Measurements from ENCODE around the gene ITGAD. TPM values are rescaled to one million over a fixed set of nuclear protein-coding genes. Genes with fewer than 3 reads are reported as not detected.

The ITGAD gene
- total RNA-seq, 1 donor from 2014 or later, result 0.07 TPM

- TF ChIP-seq, protein P1, sequence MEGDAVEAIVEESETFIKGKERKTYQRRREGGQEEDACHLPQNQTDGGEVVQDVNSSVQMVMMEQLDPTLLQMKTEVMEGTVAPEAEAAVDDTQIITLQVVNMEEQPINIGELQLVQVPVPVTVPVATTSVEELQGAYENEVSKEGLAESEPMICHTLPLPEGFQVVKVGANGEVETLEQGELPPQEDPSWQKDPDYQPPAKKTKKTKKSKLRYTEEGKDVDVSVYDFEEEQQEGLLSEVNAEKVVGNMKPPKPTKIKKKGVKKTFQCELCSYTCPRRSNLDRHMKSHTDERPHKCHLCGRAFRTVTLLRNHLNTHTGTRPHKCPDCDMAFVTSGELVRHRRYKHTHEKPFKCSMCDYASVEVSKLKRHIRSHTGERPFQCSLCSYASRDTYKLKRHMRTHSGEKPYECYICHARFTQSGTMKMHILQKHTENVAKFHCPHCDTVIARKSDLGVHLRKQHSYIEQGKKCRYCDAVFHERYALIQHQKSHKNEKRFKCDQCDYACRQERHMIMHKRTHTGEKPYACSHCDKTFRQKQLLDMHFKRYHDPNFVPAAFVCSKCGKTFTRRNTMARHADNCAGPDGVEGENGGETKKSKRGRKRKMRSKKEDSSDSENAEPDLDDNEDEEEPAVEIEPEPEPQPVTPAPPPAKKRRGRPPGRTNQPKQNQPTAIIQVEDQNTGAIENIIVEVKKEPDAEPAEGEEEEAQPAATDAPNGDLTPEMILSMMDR (IDR thresholded peaks at IDR 0.05), result no peak
- Mint-ChIP-seq H3K36me3 (ENCODE audit: low read depth) (no peaks in the 10 kb centered on the region), H3K9me3 (no peaks in the 10 kb centered on the region), H3K27ac (no peak overlapping the region), H3K27me3 (peaks cover 15% of the 10 kb centered on the region), H3K4me1 (peaks cover 7% of the 10 kb centered on the region), H3K4me3 (no peak overlapping the region)
- CTCF ChIA-PET, result interaction anchor here (1.7 kb wide), 1 partner anchor 8 kb away, joined by 5 read pairs; no protein-coding TSS in a partner anchor
- POLR2A ChIA-PET, result no interaction called here
- no peak for ATAC-seq (ENCODE audit: low read depth)
- intact Hi-C loops (cut with micrococcal nuclease), result no loop called here
- no peak for DNase-seq
These were observed 2.6 kb upstream of the ITGAD start for GRCh38 chr16:31390504-31391041.

DNA sequence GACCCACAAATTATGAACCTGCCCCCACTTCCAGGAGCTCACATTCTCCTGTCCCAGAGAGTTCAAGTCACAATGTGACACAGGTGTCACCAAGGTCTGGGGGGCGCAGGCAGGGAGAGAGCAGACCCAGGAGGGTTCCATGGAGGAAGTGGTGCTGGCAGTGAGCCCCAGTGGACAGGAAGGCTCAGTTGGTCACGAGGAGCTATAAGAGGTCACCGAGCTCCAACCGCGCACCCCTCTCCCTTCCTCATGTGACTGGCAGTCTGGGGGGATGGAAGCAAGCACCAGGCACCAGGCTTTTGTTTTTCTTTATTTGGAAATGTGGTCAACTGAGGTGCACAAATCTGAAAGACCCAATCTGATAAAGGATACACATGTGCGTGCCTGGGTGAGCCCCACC, 2.5 kb downstream of the ITGAD start:
- H3K4me3 Mint-ChIP-seq, result no peak overlapping the region
- H3K4me1 Mint-ChIP-seq, result peaks cover 8% of the 10 kb centered on the region
- ChIA-PET CTCF (interaction anchor here (1.0 kb wide), 2 partner anchors 12 to 13 kb away, joined by 3 to 6 read pairs; no protein-coding TSS in a partner anchor), POLR2A (no interaction called here)
- TF ChIP-seq, protein P1 (IDR thresholded peaks at IDR 0.05), result no peak
- H3K27ac Mint-ChIP-seq, result no peak overlapping the region
- DNase-seq (no peak), ATAC-seq (ENCODE audit: low read depth) (no peak)
- intact Hi-C loops (cut with micrococcal nuclease), result no loop called here
- peaks cover 9% of the 10 kb centered on the region for H3K27me3 Mint-ChIP-seq
- peaks cover 9% of the 10 kb centered on the region for H3K9me3 Mint-ChIP-seq
- no peaks in the 10 kb centered on the region for H3K36me3 Mint-ChIP-seq (ENCODE audit: low read depth)

GRCh38 chr16:31397096-31397660, 4.0 kb downstream of the ITGAD start:
- ChIA-PET POLR2A (no interaction called here), CTCF (no interaction called here)
- no peak for DNase-seq
- Mint-ChIP-seq H3K36me3 (ENCODE audit: low read depth) (no peaks in the 10 kb centered on the region), H3K4me1 (peaks cover 8% of the 10 kb centered on the region), H3K27me3 (peaks cover 9% of the 10 kb centered on the region), H3K27ac (no peak overlapping the region), H3K4me3 (no peak overlapping the region), H3K9me3 (peaks cover 9% of the 10 kb centered on the region)
- ATAC-seq (ENCODE audit: low read depth), result no peak
- intact Hi-C loops (cut with micrococcal nuclease), result no loop called here
- TF ChIP-seq, protein P1 (IDR thresholded peaks at IDR 0.05), result no peak

- H3K27me3 Mint-ChIP-seq, result peaks cover 8% of the 10 kb centered on the region
- DNase-seq, result no peak
- no peak overlapping the region for H3K27ac Mint-ChIP-seq
- no peaks in the 10 kb centered on the region for H3K36me3 Mint-ChIP-seq (ENCODE audit: low read depth)
- peaks cover 9% of the 10 kb centered on the region for H3K9me3 Mint-ChIP-seq
- intact Hi-C loops (cut with micrococcal nuclease), result no loop called here
- TF ChIP-seq, protein P1 (IDR thresholded peaks at IDR 0.05), result no peak
- H3K4me1 Mint-ChIP-seq, result peaks cover 8% of the 10 kb centered on the region
- ChIA-PET POLR2A (no interaction called here), CTCF (no interaction called here)
- no peak for ATAC-seq (ENCODE audit: low read depth)
- H3K4me3 Mint-ChIP-seq, result no peak overlapping the region
These were observed 4.6 kb downstream of the ITGAD start for GRCh38 chr16:31397701-31398100.

DNA sequence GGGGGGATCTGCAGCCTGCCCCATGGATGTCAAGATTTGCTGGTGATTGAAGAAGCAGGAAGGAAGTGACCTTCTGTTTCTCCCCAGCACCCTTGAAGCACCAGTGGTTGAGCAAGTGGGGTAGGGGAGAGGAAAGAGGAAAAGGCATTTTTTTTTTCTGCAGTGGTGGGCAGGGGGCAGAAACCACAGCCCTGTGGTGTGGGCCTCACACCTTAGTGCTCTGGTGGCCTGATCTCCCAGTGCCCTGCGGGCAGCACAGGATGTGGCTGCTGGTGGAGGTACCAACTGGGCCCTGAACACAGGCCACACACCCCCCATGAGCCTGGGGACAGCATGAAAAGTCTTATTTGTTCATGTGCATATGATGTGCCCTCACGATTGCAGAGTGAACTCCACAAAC, 7.1 kb downstream of the ITGAD start:
- H3K27ac Mint-ChIP-seq, result no peak overlapping the region

More for the DNA sequence above, 7.1 kb downstream of the ITGAD start:
- H3K4me1 Mint-ChIP-seq, result peaks cover 8% of the 10 kb centered on the region
- H3K9me3 Mint-ChIP-seq, result peaks cover 9% of the 10 kb centered on the region
- ATAC-seq (ENCODE audit: low read depth) (no peak), DNase-seq (no peak)
- TF ChIP-seq, protein P1 (IDR thresholded peaks at IDR 0.05), result no peak
- H3K36me3 Mint-ChIP-seq (ENCODE audit: low read depth), result no peaks in the 10 kb centered on the region
- peaks cover 2% of the 10 kb centered on the region for H3K27me3 Mint-ChIP-seq
- ChIA-PET POLR2A (no interaction called here), CTCF (no interaction called here)
- intact Hi-C loops (cut with micrococcal nuclease), result no loop called here
- H3K4me3 Mint-ChIP-seq, result no peak overlapping the region

All from activated B cell treated with CpG ODN at 0.5 μM for 24 hours (primary cell).